ENCODE results near the gene DTNB.
"Not testable (repeated sequence)": the region's sequence is repeated elsewhere in the genome, so short reads cannot be mapped to it uniquely, and the experiment has no call there.

The DTNB gene

GRCh38 chr2:25537526-25537925, 135.9 kb downstream of the DTNB start:
- TF ChIP-seq, protein P1, sequence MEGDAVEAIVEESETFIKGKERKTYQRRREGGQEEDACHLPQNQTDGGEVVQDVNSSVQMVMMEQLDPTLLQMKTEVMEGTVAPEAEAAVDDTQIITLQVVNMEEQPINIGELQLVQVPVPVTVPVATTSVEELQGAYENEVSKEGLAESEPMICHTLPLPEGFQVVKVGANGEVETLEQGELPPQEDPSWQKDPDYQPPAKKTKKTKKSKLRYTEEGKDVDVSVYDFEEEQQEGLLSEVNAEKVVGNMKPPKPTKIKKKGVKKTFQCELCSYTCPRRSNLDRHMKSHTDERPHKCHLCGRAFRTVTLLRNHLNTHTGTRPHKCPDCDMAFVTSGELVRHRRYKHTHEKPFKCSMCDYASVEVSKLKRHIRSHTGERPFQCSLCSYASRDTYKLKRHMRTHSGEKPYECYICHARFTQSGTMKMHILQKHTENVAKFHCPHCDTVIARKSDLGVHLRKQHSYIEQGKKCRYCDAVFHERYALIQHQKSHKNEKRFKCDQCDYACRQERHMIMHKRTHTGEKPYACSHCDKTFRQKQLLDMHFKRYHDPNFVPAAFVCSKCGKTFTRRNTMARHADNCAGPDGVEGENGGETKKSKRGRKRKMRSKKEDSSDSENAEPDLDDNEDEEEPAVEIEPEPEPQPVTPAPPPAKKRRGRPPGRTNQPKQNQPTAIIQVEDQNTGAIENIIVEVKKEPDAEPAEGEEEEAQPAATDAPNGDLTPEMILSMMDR (conservative IDR thresholded peaks at IDR 0.05; ENCODE audit: low read depth, low read length), result no peak
- DNase-seq (ENCODE audit: low read depth), result no peak

DNA sequence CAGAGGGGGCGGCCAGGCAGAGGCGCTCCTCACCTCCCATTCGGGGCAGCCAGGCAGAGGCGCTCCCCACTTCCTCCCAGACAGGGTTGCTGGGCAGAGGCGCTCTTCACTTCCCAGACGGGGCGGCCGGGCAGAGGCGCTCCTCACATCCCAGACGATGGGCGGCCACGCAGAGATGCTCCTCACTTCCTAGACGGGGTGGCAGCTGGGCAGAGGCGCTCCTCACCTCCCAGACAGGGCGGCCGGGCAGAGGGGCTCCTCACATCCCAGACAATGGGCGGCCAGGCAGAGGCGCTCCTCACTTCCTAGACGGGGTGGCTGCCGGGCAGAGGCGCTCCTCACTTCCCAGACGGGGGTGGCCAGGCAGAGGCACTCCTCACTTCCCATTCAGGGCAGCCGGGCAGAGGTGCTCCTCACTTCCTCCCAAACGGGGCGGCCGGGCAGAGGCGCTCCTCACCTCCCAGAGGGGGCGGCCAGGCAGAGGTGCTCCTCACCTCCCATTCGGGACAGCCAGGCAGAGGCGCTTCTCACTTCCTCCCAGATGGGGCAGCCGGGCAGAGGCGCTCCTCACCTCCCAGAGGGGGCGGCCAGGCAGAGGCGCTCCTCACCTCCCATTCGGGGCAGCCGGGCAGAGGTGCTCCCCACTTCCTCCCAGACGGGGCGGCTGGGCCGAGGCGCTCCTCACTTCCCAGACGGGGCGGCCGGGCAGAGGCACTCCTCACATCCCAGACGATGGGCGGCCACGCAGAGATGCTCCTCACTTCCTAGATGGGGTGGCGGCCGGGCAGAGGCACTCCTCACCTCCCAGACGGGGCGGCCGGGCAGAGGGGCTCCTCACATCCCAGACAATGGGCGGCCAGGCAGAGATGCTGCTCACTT, 137.7 kb downstream of the DTNB start:
- not testable (repeated sequence) for DNase-seq (ENCODE audit: low read depth); H3K4me3 ChIP-seq (ENCODE audit: low read length)

More at GRCh38 chr2:25537526-25537925, 135.9 kb downstream of the DTNB start:
- H3K4me3 ChIP-seq (ENCODE audit: low read length), result no peak overlapping the region

DNA sequence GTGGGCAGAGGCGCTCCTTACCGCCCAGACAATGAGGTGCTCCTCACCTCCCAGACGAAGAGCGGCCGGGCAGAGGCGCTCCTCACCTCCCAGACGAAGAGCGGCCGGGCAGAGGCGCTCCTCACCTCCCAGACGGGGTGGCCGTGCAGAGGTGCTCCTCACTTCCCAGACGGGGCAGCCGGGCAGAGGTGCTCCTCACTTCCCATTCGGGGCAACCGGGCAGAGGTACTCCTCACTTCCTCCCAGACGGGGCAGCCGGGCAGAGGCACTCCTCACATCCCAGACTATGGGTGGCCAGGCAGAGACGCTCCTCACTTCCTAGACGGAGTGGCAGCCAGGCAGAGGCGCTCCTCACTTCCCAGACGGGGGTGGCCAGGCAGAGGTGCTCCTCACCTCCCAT, 138.4 kb downstream of the DTNB start:
- H3K4me3 ChIP-seq (ENCODE audit: low read length); DNase-seq (ENCODE audit: low read depth): not testable (repeated sequence)

DNA sequence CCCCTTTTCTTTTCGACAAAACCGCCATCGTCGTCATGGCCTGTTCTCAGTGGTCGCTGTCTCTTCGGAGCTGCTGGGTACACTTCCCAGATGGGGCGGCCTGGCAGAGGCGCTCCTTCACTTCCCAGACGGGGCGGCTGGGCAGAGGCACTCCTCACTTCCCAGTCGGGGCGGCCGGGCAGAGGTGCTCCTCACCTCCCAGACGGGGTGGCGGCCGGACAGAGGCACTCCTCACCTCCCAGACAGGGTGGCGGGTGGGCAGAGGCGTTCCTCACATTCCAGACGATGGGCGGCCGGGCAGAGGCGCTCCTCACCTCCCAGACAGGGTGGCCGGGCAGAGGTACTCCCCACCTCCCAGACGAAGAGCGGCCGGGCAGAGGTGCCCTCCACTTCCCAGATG, 138.9 kb downstream of the DTNB start:
- no peak overlapping the region for H3K4me3 ChIP-seq (ENCODE audit: low read length)
- DNase-seq (ENCODE audit: low read depth), result no peak
- TF ChIP-seq, protein P1 (conservative IDR thresholded peaks at IDR 0.05; ENCODE audit: low read depth, low read length), result no peak

GRCh38 chr2:25533771-25534170, 139.6 kb downstream of the DTNB start:
- not testable (repeated sequence) for DNase-seq (ENCODE audit: low read depth); H3K4me3 ChIP-seq (ENCODE audit: low read length)

- no peak overlapping the region for H3K4me3 ChIP-seq (ENCODE audit: low read length)
- no peak for DNase-seq (ENCODE audit: low read depth)
- TF ChIP-seq, protein P1 (conservative IDR thresholded peaks at IDR 0.05; ENCODE audit: low read depth, low read length), result no peak
Observed at GRCh38 chr2:25532521-25532920, 140.9 kb downstream of the DTNB start.

DNA sequence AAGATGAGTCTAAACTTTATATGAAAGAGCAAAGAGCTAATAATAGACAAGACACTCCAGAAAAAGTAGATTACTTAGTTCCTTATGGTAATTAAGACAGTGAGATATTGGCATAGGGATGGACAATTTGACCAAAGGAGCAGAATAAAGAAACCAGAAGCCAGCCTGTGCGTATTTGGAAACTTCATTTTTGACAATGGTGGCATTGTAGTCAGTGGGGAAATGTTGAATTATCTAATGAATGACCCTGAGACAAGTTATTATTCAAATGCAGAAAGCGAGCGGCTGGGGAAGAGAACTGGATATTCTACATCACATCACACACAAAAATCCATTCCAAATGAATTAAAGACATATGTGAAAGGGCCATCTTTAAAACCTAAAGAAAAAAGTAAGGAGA, 144.3 kb downstream of the DTNB start:
- no peak overlapping the region for H3K4me3 ChIP-seq (ENCODE audit: low read length)
- no peak for DNase-seq (ENCODE audit: low read depth)
- TF ChIP-seq, protein P1 (conservative IDR thresholded peaks at IDR 0.05; ENCODE audit: low read depth, low read length), result no peak

DNA sequence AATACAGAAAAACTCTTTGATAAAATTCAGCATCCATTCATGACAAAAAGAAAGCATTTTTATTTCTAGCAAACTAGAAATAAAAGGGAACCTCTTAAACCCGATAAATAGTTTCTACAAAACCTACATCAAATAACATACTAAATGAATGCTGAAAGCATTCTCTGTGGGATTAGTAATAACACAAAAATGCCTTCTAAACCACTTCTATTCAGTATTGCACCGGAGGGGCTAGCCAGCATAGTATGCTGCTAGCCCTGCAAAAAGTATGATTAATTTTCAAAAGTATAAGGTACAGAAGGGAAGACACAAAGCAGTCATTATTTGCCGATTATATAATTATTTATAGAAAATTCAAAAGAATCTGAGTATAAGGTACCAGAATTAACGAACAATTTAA, 145.2 kb downstream of the DTNB start:
- H3K4me3 ChIP-seq (ENCODE audit: low read length), result no peak overlapping the region
- DNase-seq (ENCODE audit: low read depth), result peak; percentile 36
- TF ChIP-seq, protein P1 (conservative IDR thresholded peaks at IDR 0.05; ENCODE audit: low read depth, low read length), result no peak
